GM12865 (cell line): ENCODE measurements around the gene NCS1.

Source experiments
- DNase-seq: peaks from one replicate; pipeline ENCODE4 v3.0.0; 2010; ENCODE audit warnings: low read depth
- H3K4me3 ChIP-seq: 2 replicates; pipeline ENCODE4 v1.5.1; 2011; ENCODE audit warnings: mild to moderate bottlenecking, low read depth, low read length, control low read depth
- TF ChIP-seq, protein P1 (sequence below): IDR thresholded peaks from 2 replicates; pipeline ENCODE4 v1.5.1; 2011; ENCODE audit warnings: low read length, control low read depth, low read depth, inconsistent platforms; ENCODE audit not compliant: insufficient read depth; ENCODE audit errors: missing control alignments

Gene NCS1

DNA sequence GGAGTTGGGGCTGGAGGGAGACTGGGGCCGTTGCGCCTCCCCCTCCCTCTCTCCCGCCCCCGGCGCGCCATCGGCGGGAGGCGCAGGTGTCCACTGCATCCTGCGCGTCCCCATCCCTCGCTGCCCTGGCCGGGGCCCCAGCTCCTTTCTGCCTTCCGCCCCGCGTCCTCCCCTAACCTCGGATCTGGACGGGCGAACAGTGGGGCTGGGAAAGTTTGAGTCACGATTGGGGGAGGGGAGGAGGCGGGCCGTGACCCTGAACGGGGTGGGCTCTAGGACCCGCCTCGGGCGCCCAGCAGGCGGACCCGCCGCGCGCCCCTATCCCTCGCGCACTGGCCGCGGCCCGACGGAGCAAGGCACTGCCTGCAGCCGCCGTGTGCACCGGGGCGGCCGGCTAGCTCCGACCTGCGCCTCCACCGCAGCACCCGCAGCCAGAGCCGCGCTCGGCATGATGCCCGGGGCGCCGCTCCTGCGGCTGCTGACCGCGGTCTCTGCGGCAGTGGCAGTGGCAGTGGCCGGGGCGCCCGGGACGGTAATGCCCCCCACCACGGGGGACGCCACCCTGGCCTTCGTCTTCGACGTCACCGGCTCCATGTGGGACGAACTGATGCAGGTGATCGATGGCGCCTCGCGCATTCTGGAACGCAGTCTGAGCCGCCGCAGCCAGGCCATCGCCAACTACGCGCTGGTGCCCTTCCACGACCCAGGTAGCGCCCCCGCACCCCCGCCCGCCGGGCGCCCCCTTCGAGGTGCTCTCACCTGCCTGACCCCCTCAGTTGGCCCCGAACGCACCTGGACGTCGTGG, 93.4 kb downstream of the NCS1 start, which contains the start of gene HMCN2:
Gene HMCN2, plus strand, starts transcription at position 330 of the 805 bp plus-strand sequence. Its CDS starts 119 bp downstream, at position 449.
- no peak within 1 kb of the TSS for H3K4me3 ChIP-seq
- DNase-seq: no peak
- TF ChIP-seq, protein P1, sequence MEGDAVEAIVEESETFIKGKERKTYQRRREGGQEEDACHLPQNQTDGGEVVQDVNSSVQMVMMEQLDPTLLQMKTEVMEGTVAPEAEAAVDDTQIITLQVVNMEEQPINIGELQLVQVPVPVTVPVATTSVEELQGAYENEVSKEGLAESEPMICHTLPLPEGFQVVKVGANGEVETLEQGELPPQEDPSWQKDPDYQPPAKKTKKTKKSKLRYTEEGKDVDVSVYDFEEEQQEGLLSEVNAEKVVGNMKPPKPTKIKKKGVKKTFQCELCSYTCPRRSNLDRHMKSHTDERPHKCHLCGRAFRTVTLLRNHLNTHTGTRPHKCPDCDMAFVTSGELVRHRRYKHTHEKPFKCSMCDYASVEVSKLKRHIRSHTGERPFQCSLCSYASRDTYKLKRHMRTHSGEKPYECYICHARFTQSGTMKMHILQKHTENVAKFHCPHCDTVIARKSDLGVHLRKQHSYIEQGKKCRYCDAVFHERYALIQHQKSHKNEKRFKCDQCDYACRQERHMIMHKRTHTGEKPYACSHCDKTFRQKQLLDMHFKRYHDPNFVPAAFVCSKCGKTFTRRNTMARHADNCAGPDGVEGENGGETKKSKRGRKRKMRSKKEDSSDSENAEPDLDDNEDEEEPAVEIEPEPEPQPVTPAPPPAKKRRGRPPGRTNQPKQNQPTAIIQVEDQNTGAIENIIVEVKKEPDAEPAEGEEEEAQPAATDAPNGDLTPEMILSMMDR: no peak

DNA sequence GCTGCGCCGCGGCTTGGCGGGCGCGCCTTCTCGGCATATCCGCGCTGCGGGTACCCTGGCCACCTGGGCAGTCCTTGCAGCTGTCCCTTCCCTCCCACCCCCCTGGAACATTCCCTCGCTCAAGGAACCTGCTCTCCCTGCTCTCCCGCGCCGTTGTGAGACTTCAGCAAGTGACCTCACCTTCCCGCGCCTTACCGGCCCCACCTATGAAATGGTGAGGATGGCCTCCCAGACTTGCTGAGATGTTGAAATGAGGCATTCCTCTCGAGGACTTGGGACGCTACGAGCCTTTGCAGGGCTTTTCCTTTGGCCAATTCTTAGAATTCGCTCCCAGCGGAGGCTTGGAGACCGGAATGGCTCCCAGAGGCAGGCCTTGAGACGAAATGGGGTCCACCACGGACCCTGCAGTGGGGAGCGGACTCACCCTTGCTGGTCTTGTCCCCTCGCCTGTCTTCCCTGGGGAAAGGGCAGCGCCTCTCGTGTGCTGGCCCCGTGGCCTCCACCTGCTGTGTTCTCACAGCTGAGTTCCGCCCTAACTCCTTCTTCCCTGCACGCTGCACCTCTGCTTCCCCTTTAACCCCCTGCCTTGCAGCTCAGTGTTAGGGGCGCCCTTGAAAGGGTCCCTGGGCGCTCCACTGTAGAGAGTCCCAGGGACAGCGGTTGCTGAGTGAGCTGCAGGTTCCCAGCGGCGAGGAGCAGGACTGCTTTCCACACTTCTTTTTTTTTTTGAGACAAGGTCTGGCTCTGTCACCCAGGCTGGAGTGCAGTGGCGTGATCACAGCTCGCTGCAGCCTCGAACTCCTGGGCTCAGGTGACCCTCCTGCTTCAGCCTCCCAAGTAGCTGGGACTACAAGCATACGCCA, 94.3 kb downstream of the NCS1 start:
- TF ChIP-seq, protein P1: no peak
- DNase-seq: no peak
- no peak overlapping the region for H3K4me3 ChIP-seq

DNA sequence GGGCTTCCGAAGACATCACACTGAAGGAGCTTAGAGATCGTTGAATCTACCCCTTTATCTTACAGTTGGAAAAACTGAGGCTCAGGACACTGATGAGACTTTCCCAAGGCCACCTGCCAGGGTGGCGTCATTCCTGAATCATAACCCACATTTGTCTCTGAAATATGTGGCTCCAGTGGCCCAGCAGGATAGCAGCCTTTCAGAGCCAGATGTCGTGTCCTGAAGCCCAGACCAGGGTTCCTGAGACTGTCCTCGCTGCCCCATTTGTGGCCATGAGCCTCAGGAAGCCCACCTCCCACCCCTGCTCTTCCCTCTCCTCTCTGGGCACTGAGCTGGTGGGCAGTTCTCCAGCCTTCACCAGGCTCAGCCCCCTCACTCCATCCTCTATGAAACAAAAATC, 95.7 kb downstream of the NCS1 start:
- H3K4me3 ChIP-seq: no peak overlapping the region
- TF ChIP-seq, protein P1: no peak
- no peak for DNase-seq

DNA sequence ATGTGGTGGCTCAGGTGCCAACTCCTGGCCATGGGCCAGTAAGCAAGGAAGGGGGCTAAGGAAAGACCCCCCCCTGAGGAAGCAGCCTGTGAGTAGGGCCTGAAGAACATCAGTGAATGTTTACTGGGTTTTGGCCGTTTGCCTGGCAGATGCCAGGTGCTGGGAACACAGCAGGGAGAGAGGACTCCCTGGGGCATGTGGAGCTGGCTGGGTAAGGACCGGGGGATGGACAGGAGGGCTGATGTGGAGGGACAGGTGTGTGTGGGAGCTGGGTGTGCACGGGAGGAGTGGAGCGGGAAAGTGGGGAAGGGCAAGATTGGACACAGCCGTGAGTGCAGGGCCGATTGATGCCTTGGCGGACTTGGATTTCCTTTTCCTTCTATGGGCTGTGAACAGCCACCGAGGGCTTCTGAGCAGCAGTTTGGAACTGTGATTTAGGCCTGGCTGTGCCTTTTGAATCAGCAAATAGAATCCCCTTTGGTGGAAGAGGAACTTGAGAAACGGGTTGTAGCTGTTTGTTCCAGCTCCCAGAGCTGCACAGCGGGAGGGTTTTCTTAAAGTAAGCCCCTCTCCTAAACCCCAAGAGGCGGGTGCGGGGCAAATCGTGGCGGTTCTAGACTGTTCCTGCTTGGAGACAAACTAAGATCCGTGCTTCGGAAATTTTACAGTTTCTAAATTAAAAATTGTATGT, 96.5 kb downstream of the NCS1 start:
- H3K4me3 ChIP-seq: no peak overlapping the region
- DNase-seq: peak; percentile 18
- TF ChIP-seq, protein P1: no peak

DNA sequence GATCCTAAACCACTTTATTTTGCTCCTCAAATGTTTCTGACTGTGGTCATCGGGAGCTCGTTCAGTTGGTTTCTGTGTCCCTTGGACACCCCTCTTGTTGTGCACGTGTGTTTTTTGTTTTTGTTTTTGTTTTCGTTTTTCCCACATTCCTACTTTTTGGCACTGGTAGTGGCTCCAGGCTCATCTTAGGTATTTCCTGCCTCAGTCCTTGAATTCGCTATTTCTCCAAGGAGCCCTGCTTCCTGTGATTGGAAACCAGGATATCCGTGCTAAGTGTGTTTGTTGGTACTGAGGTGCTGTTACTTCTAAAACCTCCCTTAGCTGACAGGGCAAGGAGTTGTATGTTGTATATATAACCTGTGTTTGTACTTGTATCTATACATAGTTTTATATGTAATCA, 99.3 kb downstream of the NCS1 start:
- TF ChIP-seq, protein P1: no peak
- H3K4me3 ChIP-seq: no peak overlapping the region
- DNase-seq: no peak

DNA sequence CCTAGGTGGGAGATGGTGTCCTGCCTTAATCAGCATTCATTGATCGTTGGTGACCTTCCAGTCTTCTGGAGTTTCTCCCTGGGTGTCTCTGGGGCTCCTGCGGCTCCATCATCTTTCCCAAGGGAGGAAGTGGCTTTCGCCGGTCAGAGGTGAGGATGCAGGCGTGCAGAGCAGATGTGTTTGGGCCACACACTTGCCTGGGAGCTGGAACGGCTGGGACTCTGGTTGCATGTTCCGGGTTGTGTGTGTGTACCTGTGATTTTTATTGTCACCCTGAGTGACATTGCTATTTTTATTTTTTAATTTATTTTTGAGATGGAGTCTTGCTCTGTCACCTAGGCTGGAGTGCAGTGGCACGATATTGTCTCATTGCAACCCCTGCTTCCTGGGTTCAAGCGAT, 103.0 kb downstream of the NCS1 start:
- TF ChIP-seq, protein P1: no peak
- no peak for DNase-seq
- no peak overlapping the region for H3K4me3 ChIP-seq
